Activated CD4-positive, alpha-beta T cell treated with anti-CD3 and anti-CD28 coated beads, Interleukin-2, amount 10 ng/mL, durations not matched to agents 7 days and 5 days (primary cell): Measurements from ENCODE around the gene TDRD7. TPM values are rescaled to one million over a fixed set of nuclear protein-coding genes. Genes with fewer than 3 reads are reported as not detected.

Experiments
- CTCF ChIA-PET: fragments of 350-600 bp; sonication (Branson Sonifier 250); formaldehyde crosslinking; loops from one replicate; lab custom pipeline; 2021; ENCODE audit warnings: antibody characterized with exemption; lab: Charles Lee
- POLR2A ChIA-PET: fragments of 350-600 bp; sonication (Branson Sonifier 250); formaldehyde crosslinking; loops from one replicate; lab custom pipeline; 2021; ENCODE audit warnings: antibody characterized with exemption; lab: Charles Lee
- DNase-seq: peaks from one replicate; pipeline ENCODE4 v3.0.0-alpha.2; 2020
- H3K27ac Mint-ChIP-seq: one replicate; pipeline ENCODE4 v1.8.0; 2021; ENCODE audit warnings: mild to moderate bottlenecking, moderate library complexity, mixed read lengths
- H3K27me3 Mint-ChIP-seq: one replicate; pipeline ENCODE4 v1.8.0; 2021; ENCODE audit warnings: mixed read lengths
- H3K36me3 Mint-ChIP-seq: one replicate; pipeline ENCODE4 v1.8.0; 2021; ENCODE audit warnings: low read depth, mixed read lengths
- H3K4me1 Mint-ChIP-seq: one replicate; pipeline ENCODE4 v1.8.0; 2021; ENCODE audit warnings: mixed read lengths
- H3K4me3 Mint-ChIP-seq: one replicate; pipeline ENCODE4 v1.8.0; 2021; ENCODE audit warnings: mild to moderate bottlenecking, moderate library complexity, mixed read lengths
- H3K9me3 Mint-ChIP-seq: one replicate; pipeline ENCODE4 v1.8.0; 2021; ENCODE audit warnings: mixed read lengths
- total RNA-seq, 2 experiments: library from RNA; stranded (reverse); gene quantifications; one replicate each; pipeline ENCODE4 v1.2.3, GENCODE V29; 2021

The TDRD7 gene
- total RNA-seq, 2 experiments from 2014 or later = 18.1 to 19.5 TPM

DNA sequence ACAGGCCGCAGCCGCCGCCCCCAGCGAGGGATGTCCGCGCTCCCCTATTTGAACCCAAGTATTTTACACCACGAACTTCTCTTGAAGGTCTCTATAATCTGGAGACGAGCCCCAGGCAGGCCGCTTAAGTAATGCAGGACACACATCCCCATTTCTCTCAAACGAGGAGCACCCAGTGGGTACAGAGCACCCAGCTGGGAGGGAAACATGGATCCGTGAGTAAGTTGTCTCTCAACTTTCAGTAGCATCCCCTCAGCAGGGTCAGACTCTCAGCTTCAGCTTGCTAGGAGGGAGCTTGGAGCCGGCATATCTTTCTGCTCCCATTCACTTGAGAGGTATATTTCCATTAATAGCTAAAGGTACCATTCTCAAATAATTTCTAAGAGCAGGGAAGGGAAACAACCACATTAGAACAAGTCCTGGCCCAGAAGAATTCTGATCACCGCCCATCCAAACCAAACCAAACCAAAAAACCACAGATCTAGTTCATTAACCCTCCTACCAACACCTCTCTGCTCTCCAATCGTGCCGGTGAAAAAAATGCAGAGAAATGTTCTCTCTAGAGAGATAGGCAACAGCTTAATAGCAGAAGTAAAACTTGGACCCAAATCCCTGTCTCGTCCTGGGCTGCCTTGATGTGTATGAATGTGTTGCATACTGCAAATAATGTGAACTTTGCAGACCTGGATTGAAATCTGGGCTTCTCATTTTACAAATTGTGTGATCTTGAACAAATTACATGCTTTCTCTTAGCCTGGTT is 910 bp downstream of the TDRD7 start:
- ChIA-PET CTCF (interaction anchor here (0.6 to 3.3 kb wide), 14 partner anchors 9 to 206 kb away, joined by 3 to 17 read pairs (median 4); no protein-coding TSS in a partner anchor), POLR2A (no interaction called here)
- Mint-ChIP-seq H3K27me3 (peaks cover 28% of the 10 kb centered on the region), H3K9me3 (peaks cover 5% of the 10 kb centered on the region), H3K27ac (peak overlapping the region; percentile 47), H3K4me3 (peak overlapping the region; percentile 85), H3K4me1 (peaks cover 37% of the 10 kb centered on the region), H3K36me3 (peaks cover 3% of the 10 kb centered on the region)
- no peak for DNase-seq

GRCh38 chr9:97413462-97413861 is 1.6 kb downstream of the TDRD7 start:
- Mint-ChIP-seq H3K9me3 (peaks cover 2% of the 10 kb centered on the region), H3K27ac (peak overlapping the region; percentile 47), H3K27me3 (peaks cover 22% of the 10 kb centered on the region), H3K4me3 (peak overlapping the region; percentile 85), H3K36me3 (peaks cover 3% of the 10 kb centered on the region), H3K4me1 (peaks cover 37% of the 10 kb centered on the region)
- DNase-seq = no peak
- ChIA-PET POLR2A (no interaction called here), CTCF (interaction anchor here (1.0 to 3.3 kb wide), 3 partner anchors 25 to 220 kb away, joined by 3 to 17 read pairs (median 4); partner anchors contain the start of genes NCBP1 and TSTD2)

DNA sequence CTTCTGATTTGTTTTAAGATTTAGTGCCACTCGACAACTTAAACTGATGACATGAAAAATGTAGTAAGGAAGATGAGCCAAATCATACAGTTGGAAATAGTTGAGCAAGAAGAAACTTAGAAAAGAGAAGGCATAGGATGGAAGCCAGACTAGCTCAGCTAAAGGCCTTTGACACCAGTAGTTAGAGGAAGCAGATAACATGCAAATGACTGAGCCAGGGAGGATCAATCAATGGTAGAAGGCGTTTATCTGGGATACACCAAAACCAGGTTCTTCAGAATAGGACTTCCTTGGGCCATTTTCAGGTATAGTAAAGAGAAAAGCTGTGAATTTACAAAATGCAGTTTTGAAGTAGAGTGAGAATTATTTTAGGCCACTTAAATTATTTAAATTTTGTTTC is 3.2 kb downstream of the TDRD7 start:
- no peaks in the 10 kb centered on the region for H3K9me3 Mint-ChIP-seq
- H3K27ac Mint-ChIP-seq = no peak overlapping the region
- ChIA-PET CTCF (interaction anchor here (0.9 to 1.2 kb wide), 3 partner anchors 18 to 184 kb away, joined by 3 to 6 read pairs (median 3); no protein-coding TSS in a partner anchor), POLR2A (no interaction called here)
- H3K36me3 Mint-ChIP-seq = peaks cover 3% of the 10 kb centered on the region
- peaks cover 43% of the 10 kb centered on the region for H3K4me1 Mint-ChIP-seq
- H3K4me3 Mint-ChIP-seq = no peak overlapping the region
- H3K27me3 Mint-ChIP-seq = peaks cover 6% of the 10 kb centered on the region
- no peak for DNase-seq

DNA sequence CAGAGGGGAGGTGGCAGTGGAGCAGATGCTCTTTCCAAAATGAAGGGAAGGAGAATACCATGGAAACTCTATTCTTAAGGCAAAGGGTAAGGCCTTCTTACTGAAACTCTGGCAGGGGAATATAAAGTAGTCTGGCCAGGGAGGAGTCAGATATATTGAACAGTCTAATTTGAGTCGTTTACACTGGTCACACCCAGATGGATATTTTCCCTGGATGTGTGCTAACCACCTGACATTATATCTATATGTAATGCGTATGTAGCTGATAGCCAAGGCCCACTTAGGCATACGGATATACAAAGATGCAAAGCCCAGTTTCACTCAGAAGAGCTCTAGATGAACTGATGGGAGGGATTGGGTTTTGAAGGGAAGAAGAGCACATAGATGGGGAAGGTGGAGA is 7.0 kb downstream of the TDRD7 start:
- no peak for DNase-seq
- H3K27me3 Mint-ChIP-seq = no peaks in the 10 kb centered on the region
- H3K36me3 Mint-ChIP-seq = peaks cover 12% of the 10 kb centered on the region
- CTCF ChIA-PET = interaction anchor here (0.6 kb wide), 1 partner anchor 227 kb away, joined by 3 read pairs; no protein-coding TSS in a partner anchor
- H3K4me1 Mint-ChIP-seq = peaks cover 23% of the 10 kb centered on the region
- H3K9me3 Mint-ChIP-seq = peaks cover 3% of the 10 kb centered on the region
- H3K4me3 Mint-ChIP-seq = no peak overlapping the region
- POLR2A ChIA-PET = no interaction called here
- no peak overlapping the region for H3K27ac Mint-ChIP-seq

GRCh38 chr9:97419309-97419867 is 7.5 kb downstream of the TDRD7 start:
- POLR2A ChIA-PET = no interaction called here
- CTCF ChIA-PET = no interaction called here
- no peak for DNase-seq
- Mint-ChIP-seq H3K36me3 (peaks cover 14% of the 10 kb centered on the region), H3K27ac (no peak overlapping the region), H3K4me3 (no peak overlapping the region), H3K27me3 (no peaks in the 10 kb centered on the region), H3K9me3 (peaks cover 5% of the 10 kb centered on the region), H3K4me1 (peaks cover 20% of the 10 kb centered on the region)

DNA sequence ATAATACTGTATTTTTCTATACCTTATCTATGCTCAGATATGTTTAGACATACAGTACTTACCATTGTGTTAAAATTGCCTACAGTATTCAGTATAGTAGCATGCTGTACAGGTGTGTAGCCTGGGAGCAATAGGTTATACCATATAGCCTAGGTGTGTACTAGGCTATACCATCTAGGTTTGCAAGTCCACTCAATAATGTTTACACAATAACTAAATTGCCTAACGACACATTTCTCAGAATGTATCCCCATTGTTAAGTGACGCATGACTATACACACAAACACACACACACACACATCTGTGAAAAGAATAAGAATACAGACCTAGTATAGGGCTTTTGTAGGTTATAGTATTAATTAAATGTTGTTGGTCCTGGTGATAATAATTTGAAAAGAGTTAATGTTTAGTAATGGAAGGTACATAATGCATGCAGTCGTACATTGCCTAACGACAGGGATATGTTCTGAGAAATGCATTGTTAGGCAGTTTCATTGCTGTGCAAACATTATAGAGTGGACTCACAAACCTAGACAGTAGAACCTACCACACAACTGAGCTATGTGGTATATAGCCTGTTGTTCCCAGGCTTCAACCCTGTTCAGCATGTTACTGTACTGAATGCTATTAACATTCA is 13.6 kb downstream of the TDRD7 start:
- ChIA-PET CTCF (no interaction called here), POLR2A (no interaction called here)
- DNase-seq = no peak
- Mint-ChIP-seq H3K4me3 (no peak overlapping the region), H3K9me3 (peaks cover 5% of the 10 kb centered on the region), H3K4me1 (no peaks in the 10 kb centered on the region), H3K27ac (no peak overlapping the region), H3K36me3 (peaks cover 23% of the 10 kb centered on the region), H3K27me3 (no peaks in the 10 kb centered on the region)

DNA sequence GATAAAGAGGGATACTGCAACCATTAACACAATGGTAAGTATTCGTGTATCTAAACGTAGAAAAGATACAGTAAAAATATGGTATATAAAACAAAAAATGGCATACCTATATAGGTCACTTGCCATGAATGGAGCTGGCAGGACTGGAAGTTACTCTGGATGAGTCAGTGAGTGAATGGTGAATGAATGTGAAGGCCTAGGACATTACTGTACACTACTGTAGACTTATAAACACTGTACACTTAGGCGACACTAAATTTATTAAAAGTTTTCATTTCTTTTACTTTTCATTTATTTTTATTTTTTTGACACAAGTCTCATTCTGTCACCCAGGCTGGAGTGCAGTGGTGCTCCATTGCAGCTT is 14.1 kb downstream of the TDRD7 start:
- Mint-ChIP-seq H3K9me3 (peaks cover 5% of the 10 kb centered on the region), H3K4me1 (no peaks in the 10 kb centered on the region), H3K27me3 (no peaks in the 10 kb centered on the region), H3K4me3 (no peak overlapping the region), H3K36me3 (peaks cover 26% of the 10 kb centered on the region), H3K27ac (no peak overlapping the region)
- ChIA-PET POLR2A (no interaction called here), CTCF (no interaction called here)
- no peak for DNase-seq

DNA sequence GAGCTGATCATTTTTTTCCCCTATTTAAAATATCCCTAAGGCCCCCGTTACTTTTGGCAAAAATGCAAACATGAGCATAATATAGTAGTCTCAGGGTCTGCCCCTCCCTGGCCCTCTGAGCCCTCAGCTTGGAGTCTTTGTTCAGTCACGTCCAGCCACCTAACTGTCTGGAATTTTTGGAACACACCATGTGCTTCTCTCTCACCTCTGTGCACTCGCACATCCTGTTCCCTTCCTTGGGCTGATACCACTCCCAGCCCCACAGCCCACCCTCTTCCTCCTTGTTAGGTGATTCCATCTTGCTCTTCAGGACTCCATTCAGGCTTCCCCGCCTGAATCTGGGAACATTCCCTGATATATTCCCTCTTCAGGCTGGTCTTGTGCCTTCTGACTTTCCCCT is 16.0 kb downstream of the TDRD7 start:
- no peak overlapping the region for H3K27ac Mint-ChIP-seq
- no peak overlapping the region for H3K4me3 Mint-ChIP-seq
- CTCF ChIA-PET = no interaction called here
- no peak for DNase-seq
- H3K4me1 Mint-ChIP-seq = peaks cover 3% of the 10 kb centered on the region
- peaks cover 29% of the 10 kb centered on the region for H3K36me3 Mint-ChIP-seq
- H3K27me3 Mint-ChIP-seq = no peaks in the 10 kb centered on the region
- POLR2A ChIA-PET = no interaction called here
- peaks cover 3% of the 10 kb centered on the region for H3K9me3 Mint-ChIP-seq

DNA sequence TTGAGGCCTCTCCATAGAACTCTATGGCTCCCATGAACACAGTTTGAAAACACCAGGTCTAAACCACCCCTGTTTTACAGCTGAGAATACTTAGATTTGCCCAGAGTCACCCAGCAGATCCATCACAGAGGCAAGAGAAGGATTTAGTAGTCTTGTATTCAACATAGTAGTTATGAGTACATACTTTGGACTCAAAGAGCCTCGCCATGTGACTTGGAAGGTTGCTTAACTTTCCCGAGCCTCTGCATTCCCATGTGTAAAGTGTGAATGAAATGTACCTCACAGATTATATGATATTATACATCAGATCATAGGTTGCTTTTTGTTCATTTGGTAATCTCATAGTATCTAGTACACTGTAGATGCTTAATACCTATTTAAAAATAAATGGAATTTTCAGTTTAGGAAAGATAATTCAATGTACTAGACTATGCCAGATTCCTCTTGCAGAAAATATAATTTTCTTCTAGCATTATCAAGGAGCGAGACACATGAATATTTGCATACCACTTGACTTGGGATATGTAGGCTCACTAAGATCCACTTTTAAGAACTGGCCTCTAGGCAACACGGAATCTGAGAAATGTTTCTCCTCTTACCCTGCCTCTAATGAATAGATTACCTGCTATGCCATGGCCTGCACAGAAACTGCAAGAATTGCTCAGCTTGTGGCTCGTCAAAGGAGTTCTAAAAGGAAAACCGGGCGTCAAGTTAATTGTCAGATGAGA is 18.6 kb downstream of the TDRD7 start:
- no peak overlapping the region for H3K27ac Mint-ChIP-seq
- ChIA-PET POLR2A (no interaction called here), CTCF (interaction anchor here (0.7 to 1.1 kb wide), 2 partner anchors 14 to 18 kb away, joined by 3 read pairs; partner anchors contain the start of gene TDRD7)
- no peaks in the 10 kb centered on the region for H3K9me3 Mint-ChIP-seq
- peaks cover 37% of the 10 kb centered on the region for H3K36me3 Mint-ChIP-seq
- H3K27me3 Mint-ChIP-seq = no peaks in the 10 kb centered on the region
- peaks cover 3% of the 10 kb centered on the region for H3K4me1 Mint-ChIP-seq
- no peak overlapping the region for H3K4me3 Mint-ChIP-seq
- no peak for DNase-seq

- H3K27ac Mint-ChIP-seq = no peak overlapping the region
- no peaks in the 10 kb centered on the region for H3K27me3 Mint-ChIP-seq
- POLR2A ChIA-PET = no interaction called here
Measured at GRCh38 chr9:97431044-97431441, 19.1 kb downstream of the TDRD7 start.

DNA sequence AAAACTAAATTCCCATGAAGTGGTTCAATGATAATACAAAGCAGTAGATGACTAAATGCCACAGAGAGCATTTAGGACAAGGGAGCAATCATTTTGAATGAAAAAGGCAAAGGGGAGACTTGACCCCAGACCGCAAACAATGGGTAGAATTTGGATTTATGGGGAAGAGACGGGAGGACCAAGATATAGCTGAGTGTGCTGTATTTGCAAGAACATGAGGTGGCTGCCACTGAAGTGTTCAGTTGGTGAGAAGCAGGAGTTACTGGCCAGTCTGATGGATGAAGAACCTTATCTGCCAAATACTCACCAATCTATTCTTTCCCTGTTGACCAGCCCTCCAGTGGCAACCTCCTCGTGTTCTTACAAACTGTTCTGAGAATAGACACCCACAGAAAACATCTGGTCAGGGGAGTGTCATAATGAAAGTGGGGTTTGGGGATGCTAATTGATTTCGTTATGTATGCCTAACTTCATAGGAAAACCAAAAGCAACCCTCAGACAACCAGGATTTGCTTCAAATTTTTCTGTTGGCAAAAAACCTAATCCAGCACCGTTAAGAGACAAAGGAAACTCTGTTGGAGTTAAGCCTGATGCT is 19.8 kb downstream of the TDRD7 start:
- H3K27me3 Mint-ChIP-seq = no peaks in the 10 kb centered on the region
- no peak overlapping the region for H3K27ac Mint-ChIP-seq
- ChIA-PET CTCF (interaction anchor here (1.1 kb wide), 1 partner anchor 19 kb away, joined by 3 read pairs; the partner anchor contains the start of gene TDRD7), POLR2A (no interaction called here)
- H3K9me3 Mint-ChIP-seq = no peaks in the 10 kb centered on the region
- H3K4me1 Mint-ChIP-seq = peaks cover 3% of the 10 kb centered on the region
- H3K36me3 Mint-ChIP-seq = peaks cover 37% of the 10 kb centered on the region
- H3K4me3 Mint-ChIP-seq = no peak overlapping the region
- DNase-seq = no peak

More at GRCh38 chr9:97431044-97431441, 19.1 kb downstream of the TDRD7 start:
- Mint-ChIP-seq H3K4me3 (no peak overlapping the region), H3K9me3 (no peaks in the 10 kb centered on the region), H3K36me3 (peaks cover 37% of the 10 kb centered on the region), H3K4me1 (peaks cover 3% of the 10 kb centered on the region)
- no peak for DNase-seq
- CTCF ChIA-PET = interaction anchor here (1.1 kb wide), 1 partner anchor 19 kb away, joined by 3 read pairs; the partner anchor contains the start of gene TDRD7

DNA sequence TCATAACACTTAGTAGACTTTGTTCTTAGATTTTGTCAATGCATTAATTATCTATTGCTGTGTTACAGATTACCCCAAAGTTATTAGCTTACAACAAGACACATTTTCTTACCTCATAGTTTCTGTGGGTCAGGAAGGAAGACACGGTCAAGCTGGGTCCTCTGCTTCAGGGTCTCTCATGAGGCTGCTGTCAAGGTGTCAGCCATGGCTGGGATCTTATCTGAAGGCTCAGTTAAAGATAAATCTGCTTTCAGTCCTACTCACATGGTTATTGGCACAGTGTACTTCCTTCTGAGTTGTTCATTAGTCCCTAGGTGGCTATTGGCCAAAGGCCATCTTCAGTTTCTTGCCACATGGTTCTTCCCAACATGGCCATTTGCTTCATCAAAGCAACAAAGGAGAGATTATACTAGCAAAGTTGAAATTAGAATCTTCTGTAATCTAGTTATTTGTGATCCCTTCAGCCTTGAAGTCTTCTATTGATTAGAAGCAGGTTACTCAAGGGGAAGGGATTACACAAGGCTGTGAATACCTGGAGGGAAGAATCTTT is 25.2 kb downstream of the TDRD7 start:
- Mint-ChIP-seq H3K4me1 (no peaks in the 10 kb centered on the region), H3K27me3 (no peaks in the 10 kb centered on the region), H3K9me3 (no peaks in the 10 kb centered on the region), H3K27ac (no peak overlapping the region), H3K4me3 (no peak overlapping the region), H3K36me3 (peaks cover 30% of the 10 kb centered on the region)
- ChIA-PET POLR2A (no interaction called here), CTCF (interaction anchor here (0.6 kb wide), 1 partner anchor 14 kb away, joined by 3 read pairs; no protein-coding TSS in a partner anchor)
- DNase-seq = no peak
